Loucy (cell line): ENCODE data around the gene SLC4A5.

ENCODE experiments used
- H2AFZ ChIP-seq: fragments of 200-600 bp; sonication (generic); 2 replicates; pipeline ENCODE4 v1.6.0; 2016; ENCODE audit warnings: antibody characterized with exemption, mild to moderate bottlenecking, low read length, moderate library complexity
- H3F3A ChIP-seq: fragments of 200-600 bp; 2 replicates; pipeline ENCODE4 v1.6.0; 2016; ENCODE audit warnings: antibody characterized with exemption, low read depth, mild to moderate bottlenecking
- H3K27me3 ChIP-seq: fragments of 200-600 bp; sonication (generic); 2 replicates; pipeline ENCODE4 v1.6.1; 2014; ENCODE audit warnings: low read length, mild to moderate bottlenecking; ENCODE audit not compliant: insufficient read depth, poor library complexity, severe bottlenecking
- H3K36me3 ChIP-seq: fragments of 200-600 bp; sonication (generic); 2 replicates; pipeline ENCODE4 v1.6.1; 2016; ENCODE audit warnings: low read length; ENCODE audit not compliant: insufficient read depth
- H3K4me1 ChIP-seq: fragments of 200-600 bp; sonication (generic); 2 replicates; pipeline ENCODE4 v1.5.1; 2014; ENCODE audit warnings: low read length, mild to moderate bottlenecking; ENCODE audit not compliant: insufficient read depth, poor library complexity, severe bottlenecking
- H3K4me2 ChIP-seq: fragments of 200-600 bp; sonication (generic); 2 replicates; pipeline ENCODE4 v1.6.0; 2014; ENCODE audit warnings: antibody characterized with exemption, low read length, low read depth, mild to moderate bottlenecking; ENCODE audit not compliant: poor library complexity, severe bottlenecking
- H3K4me3 ChIP-seq: fragments of 200-600 bp; sonication (generic); 2 replicates; pipeline ENCODE4 v1.5.1; 2014; ENCODE audit warnings: low read length, mild to moderate bottlenecking, mixed read lengths; ENCODE audit not compliant: poor library complexity, severe bottlenecking
- H3K79me2 ChIP-seq: fragments of 200-600 bp; sonication (generic); 2 replicates; pipeline ENCODE4 v1.6.1; 2014; ENCODE audit warnings: low read length; ENCODE audit not compliant: insufficient read depth
- H3K9ac ChIP-seq: fragments of 200-600 bp; sonication (generic); 2 replicates; pipeline ENCODE4 v1.6.0; 2014; ENCODE audit warnings: mild to moderate bottlenecking, low read depth, low read length, moderate library complexity; ENCODE audit not compliant: poor library complexity, severe bottlenecking
- H3K9me2 ChIP-seq: fragments of 200-600 bp; sonication (generic); replicated peaks from 2 replicates; pipeline ENCODE4 v1.6.1; 2016; ENCODE audit warnings: low read depth, low read length, mixed read lengths
- H3K9me3 ChIP-seq: fragments of 200-600 bp; sonication (generic); 2 replicates; pipeline ENCODE4 v1.6.1; 2014; ENCODE audit warnings: mild to moderate bottlenecking, antibody characterized with exemption, low read length, low read depth; ENCODE audit not compliant: insufficient read depth
- H4K20me1 ChIP-seq: fragments of 200-600 bp; sonication (generic); 2 replicates; pipeline ENCODE4 v1.6.0; 2014; ENCODE audit warnings: antibody characterized with exemption, low read length, mild to moderate bottlenecking; ENCODE audit not compliant: insufficient read depth, poor library complexity, severe bottlenecking
- CTCF ChIP-seq: fragments of 200-600 bp; sonication (generic); conservative IDR thresholded peaks from 2 replicates; pipeline ENCODE4 v1.5.1; 2014; ENCODE audit warnings: mild to moderate bottlenecking, antibody characterized with exemption, low read length
- EZH2phosphoT487 ChIP-seq: fragments of 200-600 bp; IDR thresholded peaks from 2 replicates; pipeline ENCODE4 v1.6.1; 2018; ENCODE audit warnings: antibody characterized with exemption, mild to moderate bottlenecking, moderate library complexity, borderline replicate concordance

The SLC4A5 gene

GRCh38 chr2:74313497-74313896 is 29.7 kb downstream of the SLC4A5 start:
- no peaks in the 10 kb centered on the region for H3K4me1 ChIP-seq
- H3K79me2 ChIP-seq = no peaks in the 10 kb centered on the region
- H3K4me2 ChIP-seq = no peak overlapping the region
- TF ChIP-seq CTCF = no peak
- no peak for TF ChIP-seq EZH2phosphoT487
- no peaks in the 10 kb centered on the region for H3K9me3 ChIP-seq
- no peaks in the 10 kb centered on the region for H3K27me3 ChIP-seq
- H3K9ac ChIP-seq = no peak overlapping the region
- no peaks in the 10 kb centered on the region for H3K9me2 ChIP-seq
- no peak overlapping the region for H2AFZ ChIP-seq
- no peak overlapping the region for H3K4me3 ChIP-seq
- H3F3A ChIP-seq = no peaks in the 10 kb centered on the region
- H3K36me3 ChIP-seq = no peaks in the 10 kb centered on the region
- H4K20me1 ChIP-seq = no peaks in the 10 kb centered on the region

GRCh38 chr2:74312913-74313312 is 30.3 kb downstream of the SLC4A5 start:
- no peaks in the 10 kb centered on the region for H3K36me3 ChIP-seq
- no peaks in the 10 kb centered on the region for H4K20me1 ChIP-seq
- H3K4me2 ChIP-seq = no peak overlapping the region
- no peaks in the 10 kb centered on the region for H3F3A ChIP-seq
- H3K4me3 ChIP-seq = no peak overlapping the region
- H3K9me3 ChIP-seq = no peaks in the 10 kb centered on the region
- H3K9ac ChIP-seq = no peak overlapping the region
- H3K27me3 ChIP-seq = no peaks in the 10 kb centered on the region
- TF ChIP-seq CTCF (no peak), EZH2phosphoT487 (no peak)
- H3K9me2 ChIP-seq = no peaks in the 10 kb centered on the region
- H3K4me1 ChIP-seq = no peaks in the 10 kb centered on the region
- no peaks in the 10 kb centered on the region for H3K79me2 ChIP-seq
- no peak overlapping the region for H2AFZ ChIP-seq

- TF ChIP-seq CTCF (no peak), EZH2phosphoT487 (no peak)
- Histone ChIP-seq H3K79me2 (no peaks in the 10 kb centered on the region), H3K27me3 (no peaks in the 10 kb centered on the region), H3K36me3 (no peaks in the 10 kb centered on the region), H3K4me1 (no peaks in the 10 kb centered on the region), H3K9me3 (no peaks in the 10 kb centered on the region), H3F3A (no peaks in the 10 kb centered on the region), H4K20me1 (no peaks in the 10 kb centered on the region), H2AFZ (no peak overlapping the region), H3K9ac (no peak overlapping the region), H3K4me3 (no peak overlapping the region), H3K9me2 (no peaks in the 10 kb centered on the region), H3K4me2 (no peak overlapping the region)
These were observed 35.5 kb downstream of the SLC4A5 start for GRCh38 chr2:74307720-74308119.
